HG03378 (cell line): ENCODE data around the gene HERC3.

Experiments
- ATAC-seq: cut with Tn5 transposase; IDR thresholded peaks from one replicate; pipeline ENCODE4 v1.9.1; 2021; ENCODE audit warnings: mild to moderate bottlenecking, moderate library complexity; ENCODE audit not compliant: unreplicated experiment

Gene HERC3

DNA sequence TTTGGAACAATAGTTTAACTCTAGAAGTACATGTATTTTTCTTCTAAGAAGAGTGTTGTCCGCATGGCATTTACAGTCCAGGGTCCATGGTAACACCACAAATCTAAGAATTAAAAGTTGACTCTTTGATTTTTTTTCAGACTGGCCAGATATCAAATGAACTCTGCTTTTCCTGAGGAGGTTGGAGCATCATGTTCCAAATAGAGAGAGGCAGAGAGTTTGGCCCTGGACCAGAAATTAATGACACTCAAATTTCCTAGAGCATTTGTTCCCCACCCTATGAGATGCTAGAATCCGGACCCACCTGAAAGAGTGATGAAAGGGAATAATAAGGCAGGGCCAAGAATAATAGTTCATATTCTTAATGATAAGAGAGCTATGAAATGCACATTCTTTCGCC, 152.3 kb downstream of the HERC3 start:
- no peak for ATAC-seq

DNA sequence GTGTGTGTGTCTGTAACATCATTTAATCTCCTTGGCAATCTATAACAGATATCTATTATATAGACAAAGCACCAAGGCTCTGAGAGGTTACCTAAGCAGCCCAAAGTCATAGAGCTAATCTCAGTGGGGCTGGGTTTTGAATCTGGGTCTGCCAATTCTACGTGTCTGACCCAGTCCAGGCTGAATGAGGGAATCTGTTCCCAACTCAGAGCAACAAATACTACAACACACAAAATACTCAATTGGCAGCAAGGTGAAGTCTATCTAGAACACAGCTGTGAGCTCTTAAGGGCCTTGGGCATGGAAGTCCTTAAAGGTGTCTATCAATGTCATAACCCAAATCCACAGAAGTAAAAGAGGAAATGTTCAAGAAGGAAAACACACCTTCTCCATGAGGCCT, 152.9 kb downstream of the HERC3 start:
- ATAC-seq = no peak

DNA sequence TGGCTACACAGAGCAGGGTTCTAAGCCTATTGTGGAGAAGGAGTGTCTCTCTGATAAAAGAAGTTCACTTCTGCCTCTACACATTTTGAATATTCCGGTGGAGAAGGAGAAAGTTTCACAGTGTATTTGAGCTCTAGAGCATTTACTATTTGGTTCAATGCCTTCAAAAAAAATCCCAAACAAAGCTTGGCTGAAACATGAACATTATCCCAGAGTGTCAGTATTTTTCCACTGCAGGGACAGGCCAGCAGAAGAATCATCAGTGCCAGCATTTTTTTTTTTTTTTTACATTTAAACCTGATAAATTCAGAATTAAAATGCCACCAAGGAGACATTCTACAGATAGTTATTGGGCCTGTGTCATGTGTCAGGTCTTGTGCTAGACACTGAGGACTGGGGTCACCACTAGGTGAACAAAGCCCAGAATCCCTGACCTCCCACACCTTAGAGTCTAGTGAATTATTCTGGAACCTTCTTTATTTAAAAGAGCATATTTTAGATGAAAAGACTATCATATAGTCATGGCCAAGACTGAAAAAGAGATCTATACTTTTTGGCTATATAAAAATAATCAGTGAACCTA, 153.4 kb downstream of the HERC3 start:
- no peak for ATAC-seq

DNA sequence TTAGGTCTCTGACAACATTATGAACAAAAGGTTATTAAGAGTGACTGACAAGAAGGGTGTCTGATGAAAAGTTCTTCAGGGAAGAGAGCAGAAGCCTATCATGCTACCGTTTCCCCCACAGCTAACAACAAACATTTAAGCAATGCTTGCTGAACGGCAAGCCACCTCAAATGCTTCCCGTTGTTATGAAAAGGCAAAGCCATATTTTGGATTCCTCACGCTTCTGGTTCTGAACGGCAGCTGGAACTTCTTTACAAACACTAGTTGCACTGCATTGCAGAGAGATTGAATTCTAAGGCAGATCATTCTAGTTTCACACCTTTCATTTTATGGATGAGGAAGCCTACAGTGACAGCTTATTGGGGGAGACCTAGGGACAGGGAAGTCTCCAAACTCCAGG, 153.9 kb downstream of the HERC3 start:
- no peak for ATAC-seq

DNA sequence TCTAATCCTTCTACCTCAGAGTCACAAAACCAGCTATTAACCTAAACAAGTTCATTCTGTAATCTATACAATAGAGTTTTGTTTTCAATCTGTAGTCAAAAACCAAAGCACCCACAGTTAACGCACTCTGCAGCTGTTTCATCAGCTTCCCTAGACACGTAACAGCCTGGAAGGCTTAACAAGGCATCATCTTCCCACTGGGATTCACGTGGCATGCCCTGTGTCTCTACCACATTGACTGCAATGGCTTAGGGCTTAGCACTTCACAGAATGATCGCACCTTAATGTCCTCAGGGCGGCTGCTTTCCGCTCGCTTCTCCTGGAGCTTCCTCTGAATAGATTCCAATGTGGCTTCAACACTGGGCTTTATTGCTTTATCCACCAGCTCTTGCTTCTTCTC, 155.1 kb downstream of the HERC3 start:
- no peak for ATAC-seq

DNA sequence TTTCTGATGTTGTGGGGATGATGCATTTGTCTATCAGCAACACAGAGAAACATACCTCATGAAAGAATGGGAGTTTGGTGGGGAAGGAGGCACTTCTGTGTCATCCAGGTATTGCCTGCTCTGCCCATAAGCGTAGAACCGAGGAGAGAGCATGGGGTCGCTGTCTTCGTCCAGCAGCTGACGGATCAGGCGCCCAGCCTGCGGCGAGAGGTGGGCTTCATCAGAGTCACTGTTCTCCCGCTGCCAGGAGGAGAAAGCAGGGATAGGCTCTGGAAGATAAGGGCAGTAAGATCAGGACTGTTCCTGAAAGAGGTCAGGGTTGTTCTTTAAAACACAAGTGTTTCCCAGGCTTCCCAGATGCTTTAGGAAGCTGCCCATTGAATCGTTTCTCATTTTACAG, 158.1 kb downstream of the HERC3 start:
- ATAC-seq = no peak

DNA sequence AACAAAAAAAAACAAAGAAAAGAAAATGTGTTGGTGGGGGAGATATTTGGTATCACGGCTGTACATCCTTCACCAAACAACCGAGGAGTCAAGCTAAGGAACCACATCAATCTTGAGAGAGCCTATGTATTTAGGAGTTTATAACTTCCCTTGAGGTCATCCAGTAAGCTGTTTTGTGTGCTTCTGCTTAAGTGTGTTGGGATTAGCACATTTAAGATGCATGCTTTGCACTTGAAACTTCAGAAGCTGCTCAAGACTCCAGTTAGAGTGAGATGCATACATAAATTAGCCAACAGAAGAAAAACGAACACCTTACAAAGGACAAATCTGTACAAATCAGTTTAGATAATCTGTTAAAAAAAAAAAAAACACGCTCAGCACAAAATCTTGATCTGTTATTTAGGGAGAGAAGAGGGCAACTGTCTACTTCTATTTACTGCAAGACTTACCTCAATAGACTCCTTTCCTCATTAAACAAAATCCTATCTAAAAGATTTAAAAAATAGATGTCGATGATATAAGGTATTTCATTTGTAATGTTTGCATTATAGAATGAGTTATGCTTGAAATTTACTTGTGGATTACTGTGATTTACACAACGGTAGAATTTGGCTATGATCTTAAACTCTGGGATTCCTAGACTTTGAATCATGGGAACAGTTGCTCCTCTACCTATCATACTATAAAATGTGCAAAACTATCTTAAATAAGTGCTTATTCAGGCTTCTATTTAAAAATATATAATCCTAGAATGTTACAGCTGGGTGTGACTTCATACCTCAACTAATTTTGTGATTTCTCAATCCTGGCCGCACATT, 159.2 kb downstream of the HERC3 start:
- ATAC-seq = no peak

DNA sequence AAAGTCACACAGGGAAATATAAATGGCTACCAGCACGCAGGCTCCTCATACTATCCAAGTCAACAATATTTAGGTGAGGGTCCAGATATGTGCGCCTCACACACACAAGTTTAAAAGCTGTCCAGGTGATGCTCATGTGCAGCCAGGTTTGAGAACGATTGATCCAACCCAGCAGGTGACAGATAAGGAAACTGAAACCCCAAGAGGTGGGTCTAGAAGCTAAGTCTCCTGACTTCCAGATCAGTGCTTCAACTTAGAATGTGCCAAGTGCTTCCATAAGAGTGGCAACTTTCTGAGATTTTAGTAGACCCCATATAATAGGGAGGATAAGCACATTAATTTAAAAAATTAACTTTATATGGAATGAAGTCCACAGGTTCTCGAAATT, 159.8 kb downstream of the HERC3 start:
- no peak for ATAC-seq

DNA sequence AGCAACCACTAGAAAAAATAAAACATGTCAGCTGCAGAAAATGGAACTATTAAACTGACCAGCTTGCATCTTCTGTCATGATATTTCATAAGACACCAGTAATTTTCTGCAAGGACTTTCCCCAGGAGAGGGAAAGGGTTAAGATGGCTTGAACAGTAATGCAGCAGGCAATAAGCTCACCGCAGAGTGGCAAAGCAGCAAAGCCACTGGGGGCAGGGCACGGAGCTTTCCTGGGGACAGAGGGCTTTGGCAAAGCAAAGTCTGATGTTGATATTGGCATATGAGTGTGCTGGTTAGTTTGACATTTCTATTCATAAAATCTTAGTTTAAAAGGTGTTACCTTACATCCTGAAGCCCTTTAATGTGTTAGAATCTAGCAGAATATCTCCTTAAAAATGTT, 160.5 kb downstream of the HERC3 start:
- ATAC-seq = no peak

DNA sequence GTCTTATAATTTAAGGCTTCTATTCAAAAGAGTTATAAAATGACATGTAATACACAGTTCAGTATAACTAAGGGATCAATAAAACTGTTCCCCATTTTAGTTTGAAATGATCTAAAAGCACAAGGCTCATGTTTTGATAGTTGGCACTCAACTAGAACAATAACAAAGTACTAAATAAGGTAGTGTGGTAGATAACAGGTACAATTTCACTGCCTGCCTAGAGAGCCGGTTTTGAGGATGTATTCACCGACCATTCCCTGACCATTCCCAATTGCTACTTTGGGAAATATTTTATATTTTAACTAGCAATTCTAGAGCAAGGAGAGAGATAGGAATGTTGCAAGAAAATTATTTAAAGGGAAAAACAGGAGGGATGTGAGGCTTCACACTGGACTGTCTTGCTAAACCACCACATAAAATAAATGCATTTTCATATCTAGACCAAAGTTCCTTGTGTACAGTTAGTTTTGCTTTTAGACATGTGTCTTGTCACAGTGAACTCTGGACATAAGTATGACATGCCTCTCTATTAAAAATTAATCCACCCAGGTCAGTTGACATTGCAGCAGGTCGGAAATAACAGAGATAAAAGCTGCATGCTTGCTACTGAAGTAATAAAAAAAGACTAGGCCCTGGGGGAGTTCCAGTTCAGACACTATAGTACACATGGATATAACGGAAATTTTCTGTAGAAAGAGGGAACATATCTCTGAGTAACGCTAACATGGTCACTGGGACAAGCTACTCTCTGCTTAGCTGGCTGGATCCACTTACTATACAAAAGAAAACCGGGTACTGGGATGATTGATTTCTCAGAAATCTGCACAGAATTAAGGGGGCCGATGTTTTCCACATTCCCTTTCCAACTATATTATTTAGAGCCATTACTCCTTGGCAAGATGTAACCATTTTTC, 161.6 kb downstream of the HERC3 start:
- ATAC-seq = no peak

DNA sequence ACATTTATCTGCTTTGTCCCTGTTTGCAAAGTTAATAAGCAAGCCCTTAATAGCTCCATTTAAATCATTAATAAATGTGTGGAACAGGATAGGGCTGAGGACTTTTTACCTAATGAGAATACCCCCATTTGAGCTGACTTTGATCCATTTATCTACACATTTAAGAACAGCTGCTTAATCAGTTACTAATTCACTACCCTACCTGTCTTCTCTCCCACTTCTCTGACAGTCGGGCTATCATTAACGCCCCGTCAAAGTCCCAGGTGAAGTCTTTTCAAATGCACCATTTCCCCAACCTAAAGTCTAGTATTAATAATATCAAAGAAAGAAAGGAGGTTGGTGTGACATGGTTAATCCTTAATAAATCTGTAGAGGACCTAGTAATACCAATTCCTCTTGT, 162.5 kb downstream of the HERC3 start:
- ATAC-seq = no peak

DNA sequence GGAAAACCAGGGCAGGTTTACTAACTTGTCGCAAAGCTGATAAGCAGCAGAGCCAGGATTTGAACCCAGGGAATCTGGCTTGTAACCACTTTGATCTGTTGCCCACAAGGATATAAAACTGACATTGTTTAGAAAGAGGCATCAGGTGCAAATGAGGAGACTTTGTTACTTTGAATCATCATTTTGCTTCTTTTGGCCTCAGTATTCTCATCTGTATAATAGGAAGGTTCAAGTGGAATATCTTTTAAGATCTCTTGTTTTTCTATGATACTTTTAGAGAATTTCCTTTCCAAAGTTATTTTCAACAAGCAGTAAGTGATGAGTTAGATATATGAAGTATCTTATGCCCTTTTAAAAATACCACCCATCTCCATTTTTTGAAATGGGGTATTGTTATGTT, 163.2 kb downstream of the HERC3 start:
- ATAC-seq = no peak

DNA sequence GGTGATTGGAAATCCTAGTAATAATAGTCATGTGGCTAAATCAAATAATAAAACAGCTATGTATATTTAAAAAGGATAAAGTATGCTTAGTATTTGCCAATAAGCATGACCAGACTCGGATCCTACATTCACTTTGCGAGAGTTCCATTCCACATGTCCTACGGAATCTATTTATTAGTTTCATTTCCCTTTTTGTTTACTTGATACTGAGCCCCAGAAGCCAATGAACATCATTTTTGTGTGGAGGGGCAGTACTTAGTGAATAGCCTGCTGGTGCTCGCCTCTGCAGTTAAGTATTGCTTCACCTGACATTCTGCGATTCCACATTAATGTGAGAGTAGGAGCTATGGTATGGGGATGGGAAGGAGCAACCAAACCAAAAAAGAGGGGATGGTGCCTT, 163.9 kb downstream of the HERC3 start:
- no peak for ATAC-seq

DNA sequence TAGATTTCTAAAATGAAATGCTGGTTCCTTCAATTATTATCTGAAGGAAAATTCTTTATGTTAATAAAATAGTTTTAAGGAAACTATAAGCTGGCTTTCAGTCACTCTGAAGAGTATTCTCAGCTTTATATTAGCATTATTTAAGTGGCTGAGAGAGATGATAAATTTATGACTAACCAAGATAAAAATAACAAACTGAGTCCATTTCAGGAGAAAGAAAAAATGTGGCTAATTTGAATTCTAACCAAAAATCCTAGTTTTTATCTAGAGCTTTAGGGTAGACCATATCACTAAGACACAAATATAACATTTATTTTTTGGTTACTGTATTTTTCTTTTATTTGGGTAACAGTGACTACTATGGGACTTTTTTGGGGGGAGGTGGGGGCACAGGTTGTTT, 164.8 kb downstream of the HERC3 start:
- no peak for ATAC-seq

DNA sequence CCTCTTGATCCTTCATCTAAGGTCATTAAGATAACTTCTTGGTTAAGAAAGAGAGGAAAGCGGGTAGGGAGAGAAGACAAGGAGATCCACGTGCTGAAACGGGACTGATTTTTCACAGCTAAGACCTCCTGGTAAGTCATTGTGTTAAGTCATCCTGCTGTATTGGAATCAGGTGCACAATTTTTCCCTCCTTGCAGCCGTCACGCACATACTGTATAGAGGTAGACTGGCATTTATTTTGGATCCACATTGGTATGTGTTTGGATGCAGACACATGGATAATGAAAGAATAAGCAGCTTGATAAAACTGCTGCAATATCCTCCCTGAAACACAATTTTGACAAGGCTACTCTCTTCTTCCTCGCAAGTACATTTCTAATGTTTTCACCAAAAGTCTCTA, 165.5 kb downstream of the HERC3 start:
- no peak for ATAC-seq
